Measurements from ENCODE around the gene CABP4.

CABP4 gene

GRCh38 chr11:67448220-67448609 lies 6.9 kb upstream of the CABP4 start:
- 93% methylated on average over 7 of the region's 7 CpGs for WGBS

DNA sequence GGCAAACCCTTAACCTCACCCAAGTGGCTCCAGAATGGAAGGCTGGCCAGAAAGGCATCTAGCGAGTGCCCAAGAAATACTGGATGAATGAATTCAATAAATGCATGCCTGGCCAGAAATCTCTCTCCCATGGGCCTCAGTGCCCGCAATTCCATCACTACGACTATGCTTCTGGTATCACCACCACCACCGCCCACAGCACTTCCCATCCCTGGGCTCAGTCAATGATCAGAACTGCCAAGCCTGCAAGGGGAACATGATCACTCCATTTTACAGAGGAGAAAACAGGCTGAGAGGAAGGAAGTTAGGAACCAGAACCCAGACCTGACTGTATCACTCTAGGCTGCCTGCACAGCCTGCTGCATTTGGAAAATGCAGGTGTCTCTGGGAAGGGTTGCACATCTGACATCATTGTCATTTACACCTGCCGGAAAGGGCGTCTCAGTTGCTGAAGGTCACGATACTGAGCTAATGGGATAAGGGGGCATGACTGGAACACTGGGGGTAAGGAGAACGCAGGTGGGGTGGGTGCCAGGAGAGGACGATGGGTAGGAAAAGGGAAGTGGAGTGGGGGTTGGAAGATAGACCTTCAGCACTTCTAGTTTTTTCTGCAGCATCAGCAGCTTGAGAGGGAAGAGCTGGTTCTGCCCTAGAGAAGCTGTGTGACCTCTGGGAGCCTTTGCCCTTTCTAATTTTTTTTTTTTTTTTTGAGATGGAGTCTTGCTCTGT lies 5.9 kb upstream of the CABP4 start:
- H4K8ac ChIP-seq (ENCODE audit: low read length): no peak overlapping the region
- H2BK15ac ChIP-seq (ENCODE audit: low read depth, poor library complexity, severe bottlenecking): no peak overlapping the region
- 87% methylated on average over 9 of the region's 9 CpGs for WGBS
- H3K4me2 ChIP-seq (ENCODE audit: low read length, poor library complexity, severe bottlenecking): no peak overlapping the region
- no peak overlapping the region for H4K91ac ChIP-seq (ENCODE audit: low read length)
- H3K18ac ChIP-seq (ENCODE audit: low read depth in 1 of 2, low read length in 2 of 2): no peak overlapping the region
- no peak overlapping the region for H2BK120ac ChIP-seq (ENCODE audit: low read depth, low read length)
- no peak overlapping the region for H2AK5ac ChIP-seq (ENCODE audit: low read length, severe bottlenecking)
- H3K36me3 ChIP-seq (ENCODE audit: control insufficient read depth in 1 of 2, insufficient read depth in 2 of 2, low read depth in 1 of 2, low read length in 2 of 2): no peaks in the 10 kb centered on the region
- H2AFZ ChIP-seq (ENCODE audit: low read depth, low read length): no peak overlapping the region
- H2BK12ac ChIP-seq (ENCODE audit: low read length in 2 of 2): no peak overlapping the region
- H3K4me3 ChIP-seq (ENCODE audit: insufficient read depth in 1 of 2, low read depth in 1 of 2, low read length in 2 of 2): no peak overlapping the region
- peaks cover 0 to 7% of the 10 kb centered on the region in 2 experiments for H3K27me3 ChIP-seq (ENCODE audit: control insufficient read depth in 1 of 2, insufficient read depth in 1 of 2, low read length in 2 of 2)
- no peak for DNase-seq
- no peak overlapping the region for H3K9ac ChIP-seq (ENCODE audit: low read length)
- no peaks in the 10 kb centered on the region for H3K9me3 ChIP-seq (ENCODE audit: control insufficient read depth, low read length)
- H2BK5ac ChIP-seq (ENCODE audit: low read depth, low read length, poor library complexity, severe bottlenecking): no peak overlapping the region
- H3K4me1 ChIP-seq (ENCODE audit: control insufficient read depth, insufficient read depth, low read depth, low read length): no peaks in the 10 kb centered on the region
- H3K14ac ChIP-seq (ENCODE audit: low read length in 2 of 2): no peak overlapping the region
- no peak overlapping the region for H3K27ac ChIP-seq (ENCODE audit: low read length, poor library complexity, severe bottlenecking)
- H3K79me1 ChIP-seq (replicated peaks; ENCODE audit: low read length, poor library complexity, severe bottlenecking): peaks cover 1% of the 10 kb centered on the region
- H3K23ac ChIP-seq (ENCODE audit: low read length in 2 of 2): no peak overlapping the region
- no peak overlapping the region for H3K4ac ChIP-seq (ENCODE audit: low read depth in 1 of 2, low read length in 2 of 2)

More at GRCh38 chr11:67448220-67448609, 6.9 kb upstream of the CABP4 start:
- Histone ChIP-seq H3K18ac (ENCODE audit: low read depth in 1 of 2, low read length in 2 of 2) (no peak overlapping the region), H2AFZ (ENCODE audit: low read depth, low read length) (no peak overlapping the region), H2BK15ac (ENCODE audit: low read depth, poor library complexity, severe bottlenecking) (no peak overlapping the region), H3K79me1 (replicated peaks; ENCODE audit: low read length, poor library complexity, severe bottlenecking) (peaks cover 1% of the 10 kb centered on the region), H3K23ac (ENCODE audit: low read length in 2 of 2) (no peak overlapping the region), H4K8ac (ENCODE audit: low read length) (no peak overlapping the region), H3K4ac (ENCODE audit: low read depth in 1 of 2, low read length in 2 of 2) (peak overlapping the region in 1 of 2 experiments; percentile 16), H3K27me3 (ENCODE audit: control insufficient read depth in 1 of 2, insufficient read depth in 1 of 2, low read length in 2 of 2) (peaks cover 0 to 7% of the 10 kb centered on the region in 2 experiments), H4K91ac (ENCODE audit: low read length) (no peak overlapping the region), H3K4me1 (ENCODE audit: control insufficient read depth, insufficient read depth, low read depth, low read length) (no peaks in the 10 kb centered on the region), H3K9ac (ENCODE audit: low read length) (no peak overlapping the region), H2BK12ac (ENCODE audit: low read length in 2 of 2) (no peak overlapping the region), H2BK5ac (ENCODE audit: low read depth, low read length, poor library complexity, severe bottlenecking) (no peak overlapping the region), H2AK5ac (ENCODE audit: low read length, severe bottlenecking) (no peak overlapping the region), H3K9me3 (ENCODE audit: control insufficient read depth, low read length) (no peaks in the 10 kb centered on the region), H2BK120ac (ENCODE audit: low read depth, low read length) (no peak overlapping the region), H3K4me3 (ENCODE audit: insufficient read depth in 1 of 2, low read depth in 1 of 2, low read length in 2 of 2) (no peak overlapping the region), H3K4me2 (ENCODE audit: low read length, poor library complexity, severe bottlenecking) (no peak overlapping the region), H3K14ac (ENCODE audit: low read length in 2 of 2) (no peak overlapping the region), H3K27ac (ENCODE audit: low read length, poor library complexity, severe bottlenecking) (no peak overlapping the region), H3K36me3 (ENCODE audit: control insufficient read depth in 1 of 2, insufficient read depth in 2 of 2, low read depth in 1 of 2, low read length in 2 of 2) (no peaks in the 10 kb centered on the region)
- no peak for DNase-seq

GRCh38 chr11:67450796-67451657 lies 4.1 kb upstream of the CABP4 start:
- H2AK5ac ChIP-seq (ENCODE audit: low read length, severe bottlenecking): no peak overlapping the region
- no peaks in the 10 kb centered on the region for H3K4me1 ChIP-seq (ENCODE audit: control insufficient read depth, insufficient read depth, low read depth, low read length)
- no peak overlapping the region for H2BK5ac ChIP-seq (ENCODE audit: low read depth, low read length, poor library complexity, severe bottlenecking)
- no peak overlapping the region for H3K4me2 ChIP-seq (ENCODE audit: low read length, poor library complexity, severe bottlenecking)
- no peak overlapping the region for H4K91ac ChIP-seq (ENCODE audit: low read length)
- DNase-seq: no peak
- H3K14ac ChIP-seq (ENCODE audit: low read length in 2 of 2): peak overlapping the region in 1 of 2 experiments; percentile 18
- H3K9ac ChIP-seq (ENCODE audit: low read length): no peak overlapping the region
- no peak overlapping the region for H3K27ac ChIP-seq (ENCODE audit: low read length, poor library complexity, severe bottlenecking)
- no peak overlapping the region for H2BK120ac ChIP-seq (ENCODE audit: low read depth, low read length)
- no peak overlapping the region for H4K8ac ChIP-seq (ENCODE audit: low read length)
- H3K9me3 ChIP-seq (ENCODE audit: control insufficient read depth, low read length): no peaks in the 10 kb centered on the region
- 88% methylated on average over 25 of the region's 25 CpGs for WGBS
- peaks cover 0 to 17% of the 10 kb centered on the region in 2 experiments for H3K27me3 ChIP-seq (ENCODE audit: control insufficient read depth in 1 of 2, insufficient read depth in 1 of 2, low read length in 2 of 2)
- H3K4ac ChIP-seq (ENCODE audit: low read depth in 1 of 2, low read length in 2 of 2): no peak overlapping the region
- no peak overlapping the region for H3K18ac ChIP-seq (ENCODE audit: low read depth in 1 of 2, low read length in 2 of 2)
- H2BK12ac ChIP-seq (ENCODE audit: low read length in 2 of 2): no peak overlapping the region
- no peak overlapping the region for H3K4me3 ChIP-seq (ENCODE audit: insufficient read depth in 1 of 2, low read depth in 1 of 2, low read length in 2 of 2)
- H2BK15ac ChIP-seq (ENCODE audit: low read depth, poor library complexity, severe bottlenecking): no peak overlapping the region
- no peaks in the 10 kb centered on the region for H3K36me3 ChIP-seq (ENCODE audit: control insufficient read depth in 1 of 2, insufficient read depth in 2 of 2, low read depth in 1 of 2, low read length in 2 of 2)
- no peaks in the 10 kb centered on the region for H3K79me1 ChIP-seq (replicated peaks; ENCODE audit: low read length, poor library complexity, severe bottlenecking)
- H2AFZ ChIP-seq (ENCODE audit: low read depth, low read length): no peak overlapping the region
- H3K23ac ChIP-seq (ENCODE audit: low read length in 2 of 2): no peak overlapping the region

GRCh38 chr11:67451658-67451976 lies 3.5 kb upstream of the CABP4 start:
- Histone ChIP-seq H2BK5ac (ENCODE audit: low read depth, low read length, poor library complexity, severe bottlenecking) (no peak overlapping the region), H3K18ac (ENCODE audit: low read depth in 1 of 2, low read length in 2 of 2) (no peak overlapping the region), H2BK12ac (ENCODE audit: low read length in 2 of 2) (no peak overlapping the region), H3K27ac (ENCODE audit: low read length, poor library complexity, severe bottlenecking) (no peak overlapping the region), H4K91ac (ENCODE audit: low read length) (no peak overlapping the region), H2AK5ac (ENCODE audit: low read length, severe bottlenecking) (no peak overlapping the region), H4K8ac (ENCODE audit: low read length) (no peak overlapping the region), H3K9ac (ENCODE audit: low read length) (no peak overlapping the region), H3K36me3 (ENCODE audit: control insufficient read depth in 1 of 2, insufficient read depth in 2 of 2, low read depth in 1 of 2, low read length in 2 of 2) (no peaks in the 10 kb centered on the region), H3K27me3 (ENCODE audit: control insufficient read depth in 1 of 2, insufficient read depth in 1 of 2, low read length in 2 of 2) (peaks cover 0 to 23% of the 10 kb centered on the region in 2 experiments), H3K4ac (ENCODE audit: low read depth in 1 of 2, low read length in 2 of 2) (no peak overlapping the region), H2AFZ (ENCODE audit: low read depth, low read length) (no peak overlapping the region), H3K14ac (ENCODE audit: low read length in 2 of 2) (peak overlapping the region in 1 of 2 experiments; percentile 18), H3K23ac (ENCODE audit: low read length in 2 of 2) (no peak overlapping the region), H2BK120ac (ENCODE audit: low read depth, low read length) (no peak overlapping the region), H3K9me3 (ENCODE audit: control insufficient read depth, low read length) (no peaks in the 10 kb centered on the region), H3K4me3 (ENCODE audit: insufficient read depth in 1 of 2, low read depth in 1 of 2, low read length in 2 of 2) (no peak overlapping the region), H3K4me2 (ENCODE audit: low read length, poor library complexity, severe bottlenecking) (no peak overlapping the region), H2BK15ac (ENCODE audit: low read depth, poor library complexity, severe bottlenecking) (no peak overlapping the region), H3K79me1 (replicated peaks; ENCODE audit: low read length, poor library complexity, severe bottlenecking) (no peaks in the 10 kb centered on the region), H3K4me1 (ENCODE audit: control insufficient read depth, insufficient read depth, low read depth, low read length) (no peaks in the 10 kb centered on the region)
- DNase-seq: no peak
- WGBS: 91% methylated on average over 14 of the region's 14 CpGs

All from mesenchymal stem cell (in vitro differentiated cells and primary cell).